Gastroesophageal sphincter (tissue), 4 donors: ENCODE measurements around the gene TFDP3. TPM values are rescaled to one million over a fixed set of nuclear protein-coding genes. Genes with fewer than 3 reads are reported as not detected.

Experiments used
- ATAC-seq: fragments of 150-250 bp; one replicate; pipeline ENCODE4 v1.9.1; 2016; ENCODE audit warnings: mild to moderate bottlenecking, moderate library complexity
- H3K27ac ChIP-seq, 4 donors: fragments of 200-600 bp; sonication (generic) in 3 of 4; 1 replicate in 3 of 4; 2 replicates in 1 of 4; pipeline ENCODE4 v1.5.1; 2016 to 2019
- H3K27me3 ChIP-seq: fragments of 200-600 bp; sonication (generic); one replicate; pipeline ENCODE4 v1.5.1; 2019
- H3K36me3 ChIP-seq, 2 donors: fragments of 200-600 bp; sonication (generic); one replicate each; pipeline ENCODE4 v1.5.1; 2019; ENCODE audit warnings: control low read depth in 1 of 2
- H3K4me1 ChIP-seq, 3 donors: fragments of 200-600 bp; sonication (generic); 1 replicate in 2 of 3; 2 replicates in 1 of 3; pipeline ENCODE4 v1.5.1; 2016 to 2019; ENCODE audit warnings: control low read depth in 2 of 3
- H3K4me3 ChIP-seq, 2 donors: fragments of 200-600 bp; sonication (generic); one replicate each; pipeline ENCODE4 v1.5.1; 2019; ENCODE audit warnings: mild to moderate bottlenecking in 1 of 2, moderate library complexity in 1 of 2
- H3K9me3 ChIP-seq, 3 donors: fragments of 200-600 bp; sonication (generic); one replicate each; pipeline ENCODE4 v1.5.1; 2017 to 2019; ENCODE audit warnings: control low read depth in 2 of 3
- CTCF ChIP-seq, 4 experiments: fragments of 200-600 bp in 2 of 4; fragments of 450-650 bp in 2 of 4; sonication (generic) in 1 of 4; IDR thresholded peaks; one replicate each; pipeline ENCODE4 v1.5.1; 2017 to 2019; ENCODE audit warnings: antibody characterized with exemption in 4 of 4, mild to moderate bottlenecking in 2 of 4, moderate library complexity in 2 of 4
- EP300 ChIP-seq: sonication (generic); formaldehyde crosslinking; IDR thresholded peaks from one replicate; pipeline ENCODE4 v1.6.1; 2017; ENCODE audit warnings: antibody characterized with exemption, mild to moderate bottlenecking
- POLR2A ChIP-seq, 2 donors: fragments of 450-650 bp; IDR thresholded peaks; one replicate each; pipeline ENCODE4 v1.6.1; 2017; ENCODE audit warnings: antibody characterized with exemption in 2 of 2, mild to moderate bottlenecking in 2 of 2, moderate library complexity in 1 of 2
- POLR2AphosphoS5 ChIP-seq: sonication (generic); formaldehyde crosslinking; IDR thresholded peaks from one replicate; pipeline ENCODE4 v1.6.1; 2017; ENCODE audit warnings: antibody characterized with exemption
- WGBS, 2 donors: methylation state at CpG; one replicate each; pipeline ENCODE4 v1.1.5; 2018; ENCODE audit warnings: low coverage in 1 of 2; 5-methylcytosine and 5-hydroxymethylcytosine counted together
- total RNA-seq, 4 donors: library from RNA; depleted of rRNA; stranded (reverse); fragments of >200 nt; gene quantifications; one replicate each; pipeline ENCODE4 v1.1.0, GENCODE V29; 2016

The TFDP3 gene
- under 1 TPM in 1 of 4 donors, not detected in 3; 0.40 TPM for total RNA-seq

GRCh38 chrX:133218329-133218728 lies at the start of gene TFDP3:
Gene TFDP3, minus strand, starts transcription at chrX:133218354. Its CDS starts 95 bp downstream, at chrX:133218259.
- Histone ChIP-seq H3K27me3 (no peaks in the 10 kb centered on the region), H3K9me3 (no peaks in the 10 kb centered on the region), H3K36me3 (no peaks in the 10 kb centered on the region), H3K27ac (no peak within 1 kb of the TSS), H3K4me3 (no peak within 1 kb of the TSS), H3K4me1 (no peaks in the 10 kb centered on the region)
- 96 to 100% methylated on average over 2 to 16 of the region's 40 CpGs for WGBS, 2 donors
- no peak for ATAC-seq
- no peak for TF ChIP-seq CTCF (IDR thresholded peaks at IDR 0.05)
- TF ChIP-seq EP300 = no peak
- TF ChIP-seq POLR2AphosphoS5 = no peak
- TF ChIP-seq POLR2A (IDR thresholded peaks at IDR 0.05) = no peak

GRCh38 chrX:133267621-133268020 lies 49.5 kb upstream of the TFDP3 start:
- H3K4me1 ChIP-seq = peaks cover 0 to 13% (median 0%) of the 10 kb centered on the region in 3 donors
- no peaks in the 10 kb centered on the region for H3K27me3 ChIP-seq
- no peak overlapping the region for H3K4me3 ChIP-seq
- no peak for TF ChIP-seq CTCF (IDR thresholded peaks at IDR 0.05)
- TF ChIP-seq POLR2AphosphoS5 = no peak
- TF ChIP-seq POLR2A (IDR thresholded peaks at IDR 0.05) = no peak
- TF ChIP-seq EP300 = no peak
- no peaks in the 10 kb centered on the region for H3K9me3 ChIP-seq
- no peaks in the 10 kb centered on the region for H3K36me3 ChIP-seq
- no peak overlapping the region for H3K27ac ChIP-seq
- no peak for ATAC-seq
- WGBS, 2 donors = 69 to 83% methylated on average over 2 of the region's 2 CpGs

- Histone ChIP-seq H3K4me1 (peaks cover 0 to 13% (median 0%) of the 10 kb centered on the region in 3 donors), H3K9me3 (no peaks in the 10 kb centered on the region), H3K36me3 (no peaks in the 10 kb centered on the region), H3K27ac (peak overlapping the region in 3 of 4 donors; percentile 48 to 51 (median 51)), H3K4me3 (no peak overlapping the region), H3K27me3 (no peaks in the 10 kb centered on the region)
- WGBS, 2 donors = 30 to 45% methylated on average over 2 to 7 of the region's 13 CpGs
- ATAC-seq = no peak
- TF ChIP-seq POLR2AphosphoS5 = no peak
- no peak for TF ChIP-seq POLR2A (IDR thresholded peaks at IDR 0.05)
- TF ChIP-seq CTCF (IDR thresholded peaks at IDR 0.05) = no peak
- no peak for TF ChIP-seq EP300
These were observed 47.2 kb upstream of the TFDP3 start for GRCh38 chrX:133265331-133265730.

- TF ChIP-seq POLR2AphosphoS5 = peak; percentile 43
- no peak for TF ChIP-seq POLR2A (IDR thresholded peaks at IDR 0.05)
- no peaks in the 10 kb centered on the region for H3K27me3 ChIP-seq
- no peak overlapping the region for H3K4me3 ChIP-seq
- H3K27ac ChIP-seq = peak overlapping the region; percentile 35 to 61 (median 42)
- no peaks in the 10 kb centered on the region for H3K36me3 ChIP-seq
- peaks cover 0 to 5% (median 0%) of the 10 kb centered on the region in 3 donors for H3K4me1 ChIP-seq
- ATAC-seq = peak; percentile 80
- H3K9me3 ChIP-seq = no peaks in the 10 kb centered on the region
These were observed 40.3 kb upstream of the TFDP3 start for GRCh38 chrX:133258481-133258880.

DNA sequence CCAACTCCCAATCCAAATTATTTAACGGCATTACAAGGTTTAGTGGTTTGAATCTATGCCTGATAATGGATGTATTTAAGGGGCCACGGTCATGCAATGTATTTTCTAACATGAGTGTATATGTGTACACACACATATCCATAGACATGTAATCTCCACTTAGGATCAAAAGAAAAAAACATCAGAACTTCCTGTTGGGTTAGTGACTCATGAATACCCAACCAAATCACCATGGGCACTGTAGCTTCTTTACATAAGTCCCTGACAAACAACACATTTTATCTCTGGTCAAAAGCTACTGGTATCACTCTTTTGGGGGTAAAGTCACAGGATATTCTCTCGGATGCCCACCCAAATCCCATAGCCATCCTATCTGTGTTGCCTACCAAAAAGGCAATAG lies 36.5 kb upstream of the TFDP3 start:
- TF ChIP-seq POLR2AphosphoS5 (no peak), EP300 (no peak), POLR2A (IDR thresholded peaks at IDR 0.05) (no peak), CTCF (IDR thresholded peaks at IDR 0.05) (no peak)
- ATAC-seq = no peak

More for the DNA sequence above, 36.5 kb upstream of the TFDP3 start:
- H3K36me3 ChIP-seq = no peaks in the 10 kb centered on the region
- no peak overlapping the region for H3K27ac ChIP-seq
- H3K9me3 ChIP-seq = no peaks in the 10 kb centered on the region
- 45 to 60% methylated on average over 2 to 3 of the region's 3 CpGs for WGBS, 2 donors
- peaks cover 0 to 23% (median 6%) of the 10 kb centered on the region in 3 donors for H3K4me1 ChIP-seq
- no peaks in the 10 kb centered on the region for H3K27me3 ChIP-seq
- no peak overlapping the region for H3K4me3 ChIP-seq
